ENCODE data around the gene UNK. TPM values are rescaled to one million over a fixed set of nuclear protein-coding genes. Genes with fewer than 3 reads are reported as not detected.

The UNK gene
- total and polyA plus RNA-seq, 2 of the 13 experiments (the other 11 are each of a cell fraction or from before 2014, with no cell fraction given): 31.6 to 33.0 TPM

DNA sequence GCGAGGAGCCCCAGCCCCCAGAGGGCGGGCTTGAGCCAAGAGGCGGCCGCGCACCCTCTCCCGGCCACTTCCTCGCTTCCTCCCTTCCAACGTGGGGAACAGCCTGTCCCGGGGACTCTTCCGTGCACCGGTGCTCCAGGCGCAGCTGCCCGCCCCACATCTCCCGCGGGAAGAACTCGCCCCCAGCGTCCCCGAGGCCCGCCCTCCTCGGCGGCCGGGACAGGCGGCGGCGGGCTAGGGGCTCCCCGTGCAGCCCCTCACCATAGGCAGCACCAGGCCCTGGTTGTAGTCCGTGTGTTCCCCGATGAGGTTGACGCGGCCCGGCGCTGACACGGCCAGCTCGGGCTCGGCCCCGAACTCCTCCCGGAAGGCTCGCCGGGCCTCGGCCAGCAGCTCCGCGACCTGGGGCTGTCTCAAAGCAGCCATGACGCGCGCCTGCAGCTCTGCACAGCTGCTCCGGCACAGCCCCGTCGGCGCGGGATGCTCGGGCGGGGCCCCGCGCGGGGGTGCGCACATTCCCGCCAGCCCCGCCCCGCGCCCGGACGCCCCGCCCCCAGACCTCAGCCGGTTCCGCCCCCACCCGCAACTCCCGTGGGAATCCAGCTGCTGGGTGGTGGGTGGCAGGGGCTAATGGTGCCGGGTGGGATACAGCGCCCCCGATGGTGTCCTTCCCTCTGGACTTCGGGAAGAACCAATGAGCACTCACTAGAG is 19.7 kb upstream of the UNK start, which contains the start of gene GALK1 (continued):
- TF ChIP-seq ZFP90 (CRISPR knock-in tag; IDR thresholded peaks at IDR 0.05; ENCODE audit: borderline replicate concordance): peak; percentile 80; the same call in 1 of the 2 replicates
- TF ChIP-seq ZNF589 (CRISPR knock-in tag; conservative IDR thresholded peaks at IDR 0.05): peak; percentile 37; the same call in 1 of the 2 replicates
- TF ChIP-seq, protein P1, sequence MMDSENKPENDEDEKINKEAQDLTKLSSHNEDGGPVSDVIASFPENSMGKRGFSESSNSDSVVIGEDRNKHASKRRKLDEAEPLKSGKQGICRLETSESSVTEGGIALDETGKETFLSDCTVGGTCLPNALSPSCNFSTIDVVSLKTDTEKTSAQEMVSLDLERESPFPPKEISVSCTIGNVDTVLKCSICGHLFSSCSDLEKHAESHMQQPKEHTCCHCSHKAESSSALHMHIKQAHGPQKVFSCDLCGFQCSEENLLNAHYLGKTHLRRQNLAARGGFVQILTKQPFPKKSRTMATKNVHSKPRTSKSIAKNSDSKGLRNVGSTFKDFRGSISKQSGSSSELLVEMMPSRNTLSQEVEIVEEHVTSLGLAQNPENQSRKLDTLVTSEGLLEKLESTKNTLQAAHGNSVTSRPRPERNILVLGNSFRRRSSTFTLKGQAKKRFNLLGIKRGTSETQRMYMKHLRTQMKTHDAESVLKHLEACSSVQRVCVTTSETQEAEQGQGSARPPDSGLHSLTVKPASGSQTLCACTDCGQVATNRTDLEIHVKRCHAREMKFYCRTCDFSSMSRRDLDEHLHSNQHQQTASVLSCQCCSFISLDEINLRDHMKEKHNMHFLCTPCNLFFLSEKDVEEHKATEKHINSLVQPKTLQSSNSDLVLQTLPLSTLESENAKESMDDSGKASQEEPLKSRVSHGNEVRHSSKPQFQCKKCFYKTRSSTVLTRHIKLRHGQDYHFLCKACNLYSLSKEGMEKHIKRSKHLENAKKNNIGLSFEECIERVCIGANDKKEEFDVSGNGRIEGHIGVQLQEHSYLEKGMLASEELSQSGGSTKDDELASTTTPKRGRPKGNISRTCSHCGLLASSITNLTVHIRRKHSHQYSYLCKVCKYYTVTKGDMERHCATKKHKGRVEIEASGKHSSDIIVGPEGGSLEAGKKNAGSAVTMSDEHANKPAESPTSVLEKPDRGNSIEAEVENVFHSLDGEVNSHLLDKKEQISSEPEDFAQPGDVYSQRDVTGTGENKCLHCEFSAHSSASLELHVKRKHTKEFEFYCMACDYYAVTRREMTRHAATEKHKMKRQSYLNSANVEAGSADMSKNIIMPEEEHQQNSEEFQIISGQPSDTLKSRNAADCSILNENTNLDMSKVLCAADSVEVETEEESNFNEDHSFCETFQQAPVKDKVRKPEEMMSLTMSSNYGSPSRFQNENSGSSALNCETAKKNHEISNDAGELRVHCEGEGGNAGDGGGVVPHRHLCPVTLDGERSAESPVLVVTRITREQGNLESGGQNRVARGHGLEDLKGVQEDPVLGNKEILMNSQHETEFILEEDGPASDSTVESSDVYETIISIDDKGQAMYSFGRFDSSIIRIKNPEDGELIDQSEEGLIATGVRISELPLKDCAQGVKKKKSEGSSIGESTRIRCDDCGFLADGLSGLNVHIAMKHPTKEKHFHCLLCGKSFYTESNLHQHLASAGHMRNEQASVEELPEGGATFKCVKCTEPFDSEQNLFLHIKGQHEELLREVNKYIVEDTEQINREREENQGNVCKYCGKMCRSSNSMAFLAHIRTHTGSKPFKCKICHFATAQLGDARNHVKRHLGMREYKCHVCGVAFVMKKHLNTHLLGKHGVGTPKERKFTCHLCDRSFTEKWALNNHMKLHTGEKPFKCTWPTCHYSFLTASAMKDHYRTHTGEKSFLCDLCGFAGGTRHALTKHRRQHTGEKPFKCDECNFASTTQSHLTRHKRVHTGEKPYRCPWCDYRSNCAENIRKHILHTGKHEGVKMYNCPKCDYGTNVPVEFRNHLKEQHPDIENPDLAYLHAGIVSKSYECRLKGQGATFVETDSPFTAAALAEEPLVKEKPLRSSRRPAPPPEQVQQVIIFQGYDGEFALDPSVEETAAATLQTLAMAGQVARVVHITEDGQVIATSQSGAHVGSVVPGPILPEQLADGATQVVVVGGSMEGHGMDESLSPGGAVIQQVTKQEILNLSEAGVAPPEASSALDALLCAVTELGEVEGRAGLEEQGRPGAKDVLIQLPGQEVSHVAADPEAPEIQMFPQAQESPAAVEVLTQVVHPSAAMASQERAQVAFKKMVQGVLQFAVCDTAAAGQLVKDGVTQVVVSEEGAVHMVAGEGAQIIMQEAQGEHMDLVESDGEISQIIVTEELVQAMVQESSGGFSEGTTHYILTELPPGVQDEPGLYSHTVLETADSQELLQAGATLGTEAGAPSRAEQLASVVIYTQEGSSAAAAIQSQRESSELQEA (CRISPR knock-in tag; IDR thresholded peaks at IDR 0.05; ENCODE audit: not compliant biosample characterization): peak; percentile 56
- TF ChIP-seq KMT2B (CRISPR knock-in tag; IDR thresholded peaks at IDR 0.05): no peak
- no peak for TF ChIP-seq PAWR (CRISPR knock-in tag; IDR thresholded peaks at IDR 0.05; ENCODE audit: borderline replicate concordance)
- TF ChIP-seq ZNF180 (CRISPR knock-in tag; IDR thresholded peaks at IDR 0.05; ENCODE audit: borderline replicate concordance, low read depth): no peak
- TF ChIP-seq, protein P2, sequence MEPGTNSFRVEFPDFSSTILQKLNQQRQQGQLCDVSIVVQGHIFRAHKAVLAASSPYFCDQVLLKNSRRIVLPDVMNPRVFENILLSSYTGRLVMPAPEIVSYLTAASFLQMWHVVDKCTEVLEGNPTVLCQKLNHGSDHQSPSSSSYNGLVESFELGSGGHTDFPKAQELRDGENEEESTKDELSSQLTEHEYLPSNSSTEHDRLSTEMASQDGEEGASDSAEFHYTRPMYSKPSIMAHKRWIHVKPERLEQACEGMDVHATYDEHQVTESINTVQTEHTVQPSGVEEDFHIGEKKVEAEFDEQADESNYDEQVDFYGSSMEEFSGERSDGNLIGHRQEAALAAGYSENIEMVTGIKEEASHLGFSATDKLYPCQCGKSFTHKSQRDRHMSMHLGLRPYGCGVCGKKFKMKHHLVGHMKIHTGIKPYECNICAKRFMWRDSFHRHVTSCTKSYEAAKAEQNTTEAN (CRISPR knock-in tag; conservative IDR thresholded peaks at IDR 0.05): peak; percentile 61
- TF ChIP-seq, protein P3, sequence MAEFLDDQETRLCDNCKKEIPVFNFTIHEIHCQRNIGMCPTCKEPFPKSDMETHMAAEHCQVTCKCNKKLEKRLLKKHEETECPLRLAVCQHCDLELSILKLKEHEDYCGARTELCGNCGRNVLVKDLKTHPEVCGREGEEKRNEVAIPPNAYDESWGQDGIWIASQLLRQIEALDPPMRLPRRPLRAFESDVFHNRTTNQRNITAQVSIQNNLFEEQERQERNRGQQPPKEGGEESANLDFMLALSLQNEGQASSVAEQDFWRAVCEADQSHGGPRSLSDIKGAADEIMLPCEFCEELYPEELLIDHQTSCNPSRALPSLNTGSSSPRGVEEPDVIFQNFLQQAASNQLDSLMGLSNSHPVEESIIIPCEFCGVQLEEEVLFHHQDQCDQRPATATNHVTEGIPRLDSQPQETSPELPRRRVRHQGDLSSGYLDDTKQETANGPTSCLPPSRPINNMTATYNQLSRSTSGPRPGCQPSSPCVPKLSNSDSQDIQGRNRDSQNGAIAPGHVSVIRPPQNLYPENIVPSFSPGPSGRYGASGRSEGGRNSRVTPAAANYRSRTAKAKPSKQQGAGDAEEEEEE (CRISPR knock-in tag; IDR thresholded peaks at IDR 0.05; ENCODE audit: borderline replicate concordance): no peak
- TF ChIP-seq, protein P4, sequence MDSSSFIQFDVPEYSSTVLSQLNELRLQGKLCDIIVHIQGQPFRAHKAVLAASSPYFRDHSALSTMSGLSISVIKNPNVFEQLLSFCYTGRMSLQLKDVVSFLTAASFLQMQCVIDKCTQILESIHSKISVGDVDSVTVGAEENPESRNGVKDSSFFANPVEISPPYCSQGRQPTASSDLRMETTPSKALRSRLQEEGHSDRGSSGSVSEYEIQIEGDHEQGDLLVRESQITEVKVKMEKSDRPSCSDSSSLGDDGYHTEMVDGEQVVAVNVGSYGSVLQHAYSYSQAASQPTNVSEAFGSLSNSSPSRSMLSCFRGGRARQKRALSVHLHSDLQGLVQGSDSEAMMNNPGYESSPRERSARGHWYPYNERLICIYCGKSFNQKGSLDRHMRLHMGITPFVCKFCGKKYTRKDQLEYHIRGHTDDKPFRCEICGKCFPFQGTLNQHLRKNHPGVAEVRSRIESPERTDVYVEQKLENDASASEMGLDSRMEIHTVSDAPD (CRISPR knock-in tag; IDR thresholded peaks at IDR 0.05): no peak
- peak; percentile 81 for TF ChIP-seq ZFY (CRISPR knock-in tag; IDR thresholded peaks at IDR 0.05)
- no peak for TF ChIP-seq SMAD9 (CRISPR knock-in tag; IDR thresholded peaks at IDR 0.05)
- no peak for TF ChIP-seq ZNF546 (CRISPR knock-in tag; conservative IDR thresholded peaks at IDR 0.05)
- TF ChIP-seq, protein P5, sequence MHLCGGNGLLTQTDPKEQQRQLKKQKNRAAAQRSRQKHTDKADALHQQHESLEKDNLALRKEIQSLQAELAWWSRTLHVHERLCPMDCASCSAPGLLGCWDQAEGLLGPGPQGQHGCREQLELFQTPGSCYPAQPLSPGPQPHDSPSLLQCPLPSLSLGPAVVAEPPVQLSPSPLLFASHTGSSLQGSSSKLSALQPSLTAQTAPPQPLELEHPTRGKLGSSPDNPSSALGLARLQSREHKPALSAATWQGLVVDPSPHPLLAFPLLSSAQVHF (CRISPR knock-in tag; IDR thresholded peaks at IDR 0.05): no peak
- no peak for TF ChIP-seq ATRX (CRISPR knock-in tag; IDR thresholded peaks at IDR 0.05; ENCODE audit: borderline replicate concordance)
- TF ChIP-seq ZNF20 (CRISPR knock-in tag; IDR thresholded peaks at IDR 0.05): no peak

Measured in HepG2 (cell line).